Tibial nerve (tissue), 4 donors: Measurements from ENCODE around the gene DECR2. TPM values are rescaled to one million over a fixed set of nuclear protein-coding genes. Genes with fewer than 3 reads are reported as not detected.

Source experiments
- DNase-seq, 2 donors: peaks; one replicate each; pipeline ENCODE4 v3.0.0-alpha.2; 2019; ENCODE audit warnings: low spot score in 2 of 2
- H3K27ac ChIP-seq, 4 donors: fragments of 200-600 bp; sonication (generic) in 3 of 4; one replicate each; pipeline ENCODE4 v1.5.1; 2017 to 2019; ENCODE audit warnings: mild to moderate bottlenecking in 1 of 4
- H3K27me3 ChIP-seq, 2 donors: fragments of 200-600 bp; sonication (generic) in 1 of 2; one replicate each; pipeline versions ENCODE4 v1.5.1 to v1.6.0; 2017 to 2019
- H3K36me3 ChIP-seq, 3 donors: fragments of 200-600 bp; sonication (generic); one replicate each; pipeline ENCODE4 v1.5.1; 2018 to 2019
- H3K4me1 ChIP-seq, 4 donors: fragments of 200-600 bp; sonication (generic) in 3 of 4; one replicate each; pipeline ENCODE4 v1.5.1; 2017 to 2019
- H3K4me3 ChIP-seq, 4 donors: fragments of 200-600 bp; sonication (generic) in 3 of 4; one replicate each; pipeline ENCODE4 v1.5.1; 2017 to 2019; ENCODE audit warnings: mild to moderate bottlenecking in 1 of 4, moderate library complexity in 1 of 4
- H3K9me3 ChIP-seq, 4 donors: fragments of 200-600 bp; sonication (generic) in 3 of 4; one replicate each; pipeline ENCODE4 v1.5.1; 2017 to 2019
- CTCF ChIP-seq, 5 experiments: fragments of 200-600 bp in 3 of 5; fragments of 450-650 bp in 2 of 5; sonication (generic) in 3 of 5; IDR thresholded peaks; one replicate each; pipeline ENCODE4 v1.5.1; 2016 to 2019; ENCODE audit warnings: antibody characterized with exemption in 5 of 5, mild to moderate bottlenecking in 3 of 5, moderate library complexity in 2 of 5
- EP300 ChIP-seq, 2 donors: sonication (generic); formaldehyde crosslinking; IDR thresholded peaks; one replicate each; pipeline ENCODE4 v1.6.1; 2017; ENCODE audit warnings: antibody characterized with exemption in 2 of 2, mild to moderate bottlenecking in 1 of 2
- POLR2A ChIP-seq, 2 donors: fragments of 450-650 bp; IDR thresholded peaks; one replicate each; pipeline ENCODE4 v1.6.1; 2017; ENCODE audit warnings: antibody characterized with exemption in 2 of 2, mild to moderate bottlenecking in 2 of 2, moderate library complexity in 2 of 2
- WGBS, 2 donors: methylation state at CpG; one replicate each; pipeline ENCODE4 v1.1.5; 2018; 5-methylcytosine and 5-hydroxymethylcytosine counted together
- total RNA-seq, 4 donors: library from RNA; depleted of rRNA; stranded (reverse); fragments of >200 nt; gene quantifications; one replicate each; pipeline ENCODE4 v1.1.0, GENCODE V29; 2016

DECR2 gene
- total RNA-seq, 4 donors from 2014 or later, result 20.3 to 68.4 (median 33.6) TPM

- DNase-seq, result no peak
- Histone ChIP-seq H3K4me3 (no peak overlapping the region), H3K27me3 (no peaks in the 10 kb centered on the region), H3K4me1 (peaks cover 0 to 22% (median 0%) of the 10 kb centered on the region in 4 donors), H3K27ac (no peak overlapping the region), H3K9me3 (no peaks in the 10 kb centered on the region), H3K36me3 (peaks cover 0 to 6% (median 0%) of the 10 kb centered on the region in 3 donors)
- TF ChIP-seq CTCF (IDR thresholded peaks at IDR 0.05), result no peak
- WGBS, 2 donors, result 92 to 98% methylated on average over 6 of the region's 6 CpGs
Observed at GRCh38 chr16:441447-441846, 39.8 kb downstream of the DECR2 start.

DNA sequence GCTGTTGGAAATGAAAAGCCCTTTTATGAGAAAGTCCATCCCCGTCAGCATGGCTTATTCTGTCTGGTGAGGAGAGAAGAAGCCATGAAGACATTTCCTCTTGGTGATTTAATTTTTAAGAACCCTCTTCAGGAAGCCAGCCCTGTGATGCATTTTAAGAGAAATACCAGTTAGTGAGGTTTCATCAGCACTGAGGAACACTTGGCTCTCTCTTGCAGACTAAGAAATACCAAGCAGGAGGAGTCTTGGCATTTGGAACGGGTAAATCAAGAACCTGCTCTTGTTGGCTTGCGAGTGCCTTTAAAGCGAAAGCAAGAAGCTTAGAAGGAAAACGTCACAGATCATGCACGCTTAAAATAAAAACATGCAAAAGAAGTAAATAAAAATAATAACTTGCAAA lies 41.3 kb downstream of the DECR2 start:
- no peaks in the 10 kb centered on the region for H3K27me3 ChIP-seq
- whole genome bisulfite sequencing, 2 donors, result 50 to 66% methylated on average over 6 of the region's 6 CpGs
- DNase-seq, result no peak
- peaks cover 0 to 6% (median 0%) of the 10 kb centered on the region in 3 donors for H3K36me3 ChIP-seq
- peak overlapping the region in 1 of 4 donors; percentile 27 for H3K4me3 ChIP-seq
- H3K27ac ChIP-seq, result peak overlapping the region in 2 of 4 donors; percentile 4 to 60
- H3K9me3 ChIP-seq, result no peaks in the 10 kb centered on the region
- peaks cover 0 to 22% (median 0%) of the 10 kb centered on the region in 4 donors for H3K4me1 ChIP-seq
- TF ChIP-seq CTCF (IDR thresholded peaks at IDR 0.05) (no peak), EP300 (IDR thresholded peaks at IDR 0.05) (no peak), POLR2A (IDR thresholded peaks at IDR 0.05) (no peak)

DNA sequence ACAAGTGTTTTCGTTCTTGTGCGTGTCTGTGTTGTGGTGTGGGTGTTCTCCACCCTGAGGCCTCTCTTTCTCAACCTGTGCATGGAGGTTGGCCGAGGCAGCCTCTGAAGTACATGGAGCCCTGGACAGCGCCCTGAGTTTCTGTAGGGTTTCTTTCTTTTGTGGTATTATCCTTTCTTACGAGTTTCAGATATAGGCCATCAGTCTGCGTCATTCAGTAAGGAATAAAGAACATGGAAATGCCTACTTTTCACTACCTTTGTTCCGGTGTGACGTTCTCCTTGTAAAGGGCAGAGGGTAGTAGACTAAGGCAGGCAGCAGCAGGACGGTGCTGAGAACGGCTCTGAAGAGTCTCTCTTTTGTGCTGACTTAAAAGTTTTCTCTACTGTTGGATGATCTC lies 42.3 kb downstream of the DECR2 start:
- no peak overlapping the region for H3K27ac ChIP-seq
- H3K9me3 ChIP-seq, result no peaks in the 10 kb centered on the region
- H3K4me1 ChIP-seq, result peaks cover 0 to 22% (median 0%) of the 10 kb centered on the region in 4 donors
- DNase-seq, result no peak
- H3K36me3 ChIP-seq, result peaks cover 0 to 3% (median 0%) of the 10 kb centered on the region in 3 donors
- 90 to 91% methylated on average over 10 of the region's 10 CpGs for WGBS, 2 donors
- no peaks in the 10 kb centered on the region for H3K27me3 ChIP-seq
- no peak overlapping the region for H3K4me3 ChIP-seq
- TF ChIP-seq POLR2A (IDR thresholded peaks at IDR 0.05) (no peak), CTCF (IDR thresholded peaks at IDR 0.05) (no peak), EP300 (IDR thresholded peaks at IDR 0.05) (no peak)

GRCh38 chr16:445566-445965 lies 43.9 kb downstream of the DECR2 start:
- no peaks in the 10 kb centered on the region for H3K9me3 ChIP-seq
- peaks cover 0 to 28% (median 0%) of the 10 kb centered on the region in 4 donors for H3K4me1 ChIP-seq
- no peak overlapping the region for H3K27ac ChIP-seq
- no peak for DNase-seq
- no peaks in the 10 kb centered on the region for H3K27me3 ChIP-seq
- TF ChIP-seq CTCF (IDR thresholded peaks at IDR 0.05) (no peak), POLR2A (IDR thresholded peaks at IDR 0.05) (no peak), EP300 (IDR thresholded peaks at IDR 0.05) (no peak)
- H3K36me3 ChIP-seq, result no peaks in the 10 kb centered on the region
- WGBS, 2 donors, result 71 to 91% methylated on average over 4 of the region's 4 CpGs
- H3K4me3 ChIP-seq, result no peak overlapping the region

DNA sequence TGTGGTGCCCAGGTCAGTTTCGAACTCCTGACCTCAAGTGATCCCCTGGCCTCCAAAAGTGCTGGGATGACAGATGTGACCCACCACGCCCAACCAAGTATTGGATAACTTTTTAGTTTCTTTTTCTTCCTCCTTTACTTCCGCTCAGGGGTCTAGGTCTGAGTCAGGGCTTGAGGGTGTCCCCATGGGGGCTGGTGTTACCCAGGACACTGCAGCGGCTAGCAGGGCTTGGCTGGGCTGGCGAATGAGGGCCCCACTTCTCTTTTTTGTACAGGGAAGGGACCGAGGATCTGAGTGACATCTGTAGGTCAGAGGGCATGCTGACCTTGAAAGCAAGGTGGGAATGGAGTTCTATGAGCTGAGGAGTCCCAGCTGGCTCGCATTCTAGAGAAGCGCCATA lies 48.7 kb downstream of the DECR2 start:
- no peak for DNase-seq
- 70 to 77% methylated on average over 8 of the region's 8 CpGs for WGBS, 2 donors
- H3K4me1 ChIP-seq, result peaks cover 0 to 11% (median 0%) of the 10 kb centered on the region in 4 donors
- H3K27me3 ChIP-seq, result no peaks in the 10 kb centered on the region
- no peak overlapping the region for H3K4me3 ChIP-seq
- TF ChIP-seq CTCF (IDR thresholded peaks at IDR 0.05) (no peak), POLR2A (IDR thresholded peaks at IDR 0.05) (no peak), EP300 (IDR thresholded peaks at IDR 0.05) (no peak)
- H3K9me3 ChIP-seq, result no peaks in the 10 kb centered on the region
- H3K36me3 ChIP-seq, result no peaks in the 10 kb centered on the region
- H3K27ac ChIP-seq, result no peak overlapping the region
